ENCODE data around the gene LILRA2. TPM values are rescaled to one million over a fixed set of nuclear protein-coding genes. Genes with fewer than 3 reads are reported as not detected.
A peak's percentile ranks its signal among the peaks of the same experiment; 100 is the strongest.
"Not testable (repeated sequence)": the region's sequence is repeated elsewhere in the genome, so short reads cannot be mapped to it uniquely, and the experiment has no call there.

The LILRA2 gene
- polyA plus RNA-seq, 3 donors, result 0.58 to 1.1 (median 0.73) TPM

- no peak for DNase-seq
Measured at GRCh38 chr19:54609356-54609791, 35.8 kb downstream of the LILRA2 start.

- DNase-seq, result no peak
Measured at GRCh38 chr19:54612428-54612827, 38.8 kb downstream of the LILRA2 start.

- DNase-seq, result no peak
Measured at GRCh38 chr19:54614726-54615125, 41.1 kb downstream of the LILRA2 start.

GRCh38 chr19:54616057-54616456 lies 42.5 kb downstream of the LILRA2 start:
- no peak for DNase-seq

GRCh38 chr19:54616821-54617560 lies 43.4 kb downstream of the LILRA2 start:
- DNase-seq, result no peak

GRCh38 chr19:54620464-54620863 lies 46.9 kb downstream of the LILRA2 start:
- DNase-seq, result no peak

- DNase-seq, result no peak
Measured at GRCh38 chr19:54622431-54622830, 48.8 kb downstream of the LILRA2 start.

- DNase-seq, result not testable (repeated sequence)
Measured at GRCh38 chr19:54624234-54624633, 50.6 kb downstream of the LILRA2 start.

- not testable (repeated sequence) for DNase-seq
Measured at GRCh38 chr19:54624934-54625730, 51.5 kb downstream of the LILRA2 start.

- DNase-seq, result no peak
Measured at GRCh38 chr19:54626757-54627156, 53.2 kb downstream of the LILRA2 start.

GRCh38 chr19:54627912-54628311 lies 54.3 kb downstream of the LILRA2 start:
- DNase-seq, result not testable (repeated sequence)

- DNase-seq, result not testable (repeated sequence)
Measured at GRCh38 chr19:54630262-54630661, 56.7 kb downstream of the LILRA2 start, which contains the start of gene LILRB1. Gene LILRB1, plus strand, starts transcription at chr19:54630484. Its CDS starts 590 bp downstream, at chr19:54631074.

- DNase-seq, result no peak
Measured at GRCh38 chr19:54630782-54631181, 57.2 kb downstream of the LILRA2 start.

GRCh38 chr19:54631489-54632337 lies 58.1 kb downstream of the LILRA2 start:
- DNase-seq, result not testable (repeated sequence)

- not testable (repeated sequence) for DNase-seq
Measured at GRCh38 chr19:54632517-54632916, 58.9 kb downstream of the LILRA2 start.

GRCh38 chr19:54633401-54633800 lies 59.8 kb downstream of the LILRA2 start:
- no peak for DNase-seq

- DNase-seq, result peak; percentile 3
Measured at GRCh38 chr19:54636081-54636480, 62.5 kb downstream of the LILRA2 start.

GRCh38 chr19:54638683-54639082 lies 65.1 kb downstream of the LILRA2 start:
- no peak for DNase-seq
